CD14-positive monocyte (primary cell): ENCODE results near the gene BFAR. TPM values are rescaled to one million over a fixed set of nuclear protein-coding genes. Genes with fewer than 3 reads are reported as not detected.

Source experiments
- DNase-seq, 3 donors: peaks; one replicate each; pipeline ENCODE4 v3.0.0-alpha.2; 2011 to 2022
- H2AFZ ChIP-seq: 2 replicates; pipeline ENCODE4 v1.6.0; 2012; ENCODE audit warnings: mild to moderate bottlenecking, low read depth, low read length, inconsistent platforms; ENCODE audit not compliant: insufficient read depth, poor library complexity, severe bottlenecking
- H3K27ac ChIP-seq, 2 donors: 1 replicate in 1 of 2; 2 replicates in 1 of 2; pipeline ENCODE4 v1.5.1; 2012 to 2013; ENCODE audit warnings: low read length in 2 of 2, control low read depth in 1 of 2, inconsistent platforms in 1 of 2, low read depth in 1 of 2, mild to moderate bottlenecking in 1 of 2
- H3K27me3 ChIP-seq, 2 donors: one replicate each; pipeline versions ENCODE4 v1.6.0 to v1.6.1; 2011 to 2013; ENCODE audit warnings: low read length in 2 of 2; ENCODE audit not compliant: control insufficient read depth in 2 of 2, insufficient read depth in 2 of 2
- H3K36me3 ChIP-seq, 2 donors: replicated peaks in 1 of 2; 1 replicate in 1 of 2; 2 replicates in 1 of 2; pipeline versions ENCODE4 v1.5.1 to v1.6.1; 2012 to 2013; ENCODE audit warnings: low read length in 2 of 2, control low read depth in 1 of 2, inconsistent platforms in 1 of 2, mild to moderate bottlenecking in 1 of 2; ENCODE audit not compliant: insufficient read depth in 2 of 2, control insufficient read depth in 1 of 2
- H3K4me1 ChIP-seq, 2 donors: 1 replicate in 1 of 2; 2 replicates in 1 of 2; pipeline versions ENCODE4 v1.5.1 to v1.6.1; 2012 to 2013; ENCODE audit warnings: low read length in 2 of 2, control low read depth in 1 of 2, inconsistent platforms in 1 of 2, mild to moderate bottlenecking in 1 of 2, moderate library complexity in 1 of 2; ENCODE audit not compliant: insufficient read depth in 2 of 2, control insufficient read depth in 1 of 2
- H3K4me2 ChIP-seq: replicated peaks from 2 replicates; pipeline ENCODE3; 2012; ENCODE audit warnings: low read length, moderate library complexity, mild to moderate bottlenecking; ENCODE audit not compliant: poor library complexity, severe bottlenecking; ENCODE audit errors: extremely low read depth
- H3K4me3 ChIP-seq, 3 experiments: fragments of 200-600 bp in 1 of 3; sonication (generic) in 1 of 3; replicated peaks in 1 of 3; 1 replicate in 2 of 3; 2 replicates in 1 of 3; pipeline ENCODE4 v1.5.1; 2011 to 2013; ENCODE audit warnings: low read length in 3 of 3, mild to moderate bottlenecking in 3 of 3, control low read depth in 2 of 3, low read depth in 2 of 3, inconsistent platforms in 1 of 3, moderate library complexity in 1 of 3
- H3K79me2 ChIP-seq: 2 replicates; pipeline ENCODE4 v1.6.0; 2012; ENCODE audit warnings: mild to moderate bottlenecking, control low read depth, inconsistent platforms, low read length, moderate library complexity; ENCODE audit not compliant: insufficient read depth
- H3K9ac ChIP-seq: 2 replicates; pipeline ENCODE4 v1.6.0; 2017; ENCODE audit warnings: low read length, mild to moderate bottlenecking; ENCODE audit not compliant: insufficient read depth, poor library complexity, severe bottlenecking
- H3K9me3 ChIP-seq, 2 donors: replicated peaks in 1 of 2; 1 replicate in 1 of 2; 2 replicates in 1 of 2; pipeline versions ENCODE4 v1.5.1 to v1.6.1; 2012 to 2013; ENCODE audit warnings: low read length in 2 of 2, control low read depth in 1 of 2; ENCODE audit not compliant: control insufficient read depth in 1 of 2, insufficient read depth in 1 of 2
- H4K20me1 ChIP-seq: 2 replicates; pipeline ENCODE4 v1.6.0; 2012; ENCODE audit warnings: mild to moderate bottlenecking, low read length, control low read depth, moderate library complexity; ENCODE audit not compliant: insufficient read depth
- H3K27ac Mint-ChIP-seq, 7 donors: one replicate each; pipeline ENCODE4 v1.8.0; 2020; ENCODE audit warnings: mild to moderate bottlenecking in 7 of 7, mixed read lengths in 7 of 7, moderate library complexity in 6 of 7, inconsistent platforms in 2 of 7
- H3K27me3 Mint-ChIP-seq, 3 donors: one replicate each; pipeline ENCODE4 v1.8.0; 2021 to 2022; ENCODE audit warnings: low read depth in 3 of 3, mild to moderate bottlenecking in 3 of 3, mixed read lengths in 3 of 3, moderate library complexity in 3 of 3, inconsistent platforms in 1 of 3
- H3K36me3 Mint-ChIP-seq, 2 donors: one replicate each; pipeline ENCODE4 v1.8.0; 2020; ENCODE audit warnings: mixed read lengths in 2 of 2, inconsistent platforms in 1 of 2, mild to moderate bottlenecking in 1 of 2
- H3K4me1 Mint-ChIP-seq: one replicate; pipeline ENCODE4 v1.8.0; 2020; ENCODE audit warnings: mild to moderate bottlenecking, mixed read lengths
- H3K4me3 Mint-ChIP-seq, 2 donors: one replicate each; pipeline ENCODE4 v1.8.0; 2020; ENCODE audit warnings: mild to moderate bottlenecking in 2 of 2, mixed read lengths in 2 of 2, moderate library complexity in 1 of 2
- H3K9me3 Mint-ChIP-seq, 7 donors: one replicate each; pipeline ENCODE4 v1.8.0; 2020 to 2022; ENCODE audit warnings: mixed read lengths in 7 of 7, mild to moderate bottlenecking in 6 of 7, moderate library complexity in 6 of 7, inconsistent platforms in 2 of 7
- CTCF ChIP-seq: fragments of 200-600 bp; IDR thresholded peaks from one replicate; pipeline ENCODE4 v1.8.0; 2022; ENCODE audit warnings: antibody characterized with exemption, mild to moderate bottlenecking
- WGBS: methylation state at CpG from one replicate; pipeline ENCODE4 v1.1.5; 2013; ENCODE audit warnings: missing lambda C conversion rate; ENCODE audit not compliant: insufficient coverage; 5-methylcytosine and 5-hydroxymethylcytosine counted together
- intact Hi-C, 2 donors: fragments of 100-400 bp; cut with micrococcal nuclease; formaldehyde crosslinking; loops; one replicate each; pipeline versions ENCODE4 v1.15.0 to v1.15.1; 2023
- polyA plus RNA-seq, 3 donors: library from polyadenylated mRNA; depleted of rRNA in 1 of 3; unstranded in 2 of 3; stranded (reverse) in 1 of 3; fragments of 300-500 nt in 2 of 3; fragments of >200 nt in 1 of 3; fragmentation: Illumina TruSeq in 2 of 3; gene quantifications; 1 replicate in 2 of 3; 2 replicates in 1 of 3; pipeline ENCODE4 v1.2.3, GENCODE V29; 2012 to 2021

BFAR gene
- polyA plus RNA-seq, 3 donors = 27.5 to 36.0 (median 28.6) TPM

GRCh38 chr16:14628806-14629611 lies 3.7 kb upstream of the BFAR start:
- Mint-ChIP-seq H3K36me3 (peaks cover 36 to 38% of the 10 kb centered on the region in 2 donors), H3K27ac (peak overlapping the region; percentile 87 to 100 (median 95)), H3K9me3 (peaks cover 0 to 3% (median 0%) of the 10 kb centered on the region in 7 donors), H3K4me3 (peak overlapping the region; percentile 82 to 89), H3K4me1 (peaks cover 24% of the 10 kb centered on the region), H3K27me3 (no peaks in the 10 kb centered on the region)
- H3K27me3 ChIP-seq = no peaks in the 10 kb centered on the region
- H2AFZ ChIP-seq = peak overlapping the region; percentile 76
- intact Hi-C loops = loop anchor here in 1 of 2 donors (10.0 kb wide), 2 partner anchors 344 to 704 kb away; partner anchors contain the start of gene ERCC4
- peak overlapping the region; percentile 84 to 93 for H3K27ac ChIP-seq
- no peaks in the 10 kb centered on the region for H3K9me3 ChIP-seq
- DNase-seq = no peak
- H3K79me2 ChIP-seq = peaks cover 38% of the 10 kb centered on the region
- peaks cover 21 to 47% of the 10 kb centered on the region in 2 donors for H3K36me3 ChIP-seq
- 87% methylated on average over 6 of the region's 12 CpGs for WGBS
- H3K4me2 ChIP-seq = peak overlapping the region; percentile 84
- peaks cover 34 to 41% of the 10 kb centered on the region in 2 donors for H3K4me1 ChIP-seq
- no peak for TF ChIP-seq CTCF
- peak overlapping the region; percentile 95 for H3K9ac ChIP-seq
- H4K20me1 ChIP-seq = peaks cover under 1% of the 10 kb centered on the region
- H3K4me3 ChIP-seq = peak overlapping the region; percentile 58 to 97 (median 83)

GRCh38 chr16:14629612-14629918 lies 3.2 kb upstream of the BFAR start:
- Mint-ChIP-seq H3K4me1 (peaks cover 30% of the 10 kb centered on the region), H3K27me3 (no peaks in the 10 kb centered on the region), H3K27ac (peak overlapping the region; percentile 87 to 100 (median 95)), H3K9me3 (peaks cover 0 to 3% (median 0%) of the 10 kb centered on the region in 7 donors), H3K4me3 (peak overlapping the region; percentile 82 to 89), H3K36me3 (peaks cover 30 to 33% of the 10 kb centered on the region in 2 donors)
- 1% methylated on average over 17 of the region's 17 CpGs for WGBS
- peak overlapping the region; percentile 84 for H3K4me2 ChIP-seq
- peaks cover 39 to 46% of the 10 kb centered on the region in 2 donors for H3K4me1 ChIP-seq
- peak overlapping the region; percentile 76 for H2AFZ ChIP-seq
- peaks cover 21 to 41% of the 10 kb centered on the region in 2 donors for H3K36me3 ChIP-seq
- no peaks in the 10 kb centered on the region for H3K27me3 ChIP-seq
- H3K79me2 ChIP-seq = peaks cover 44% of the 10 kb centered on the region
- H3K27ac ChIP-seq = peak overlapping the region; percentile 84 to 93
- peak overlapping the region; percentile 58 to 97 (median 83) for H3K4me3 ChIP-seq
- peaks cover 6% of the 10 kb centered on the region for H4K20me1 ChIP-seq
- H3K9ac ChIP-seq = peak overlapping the region; percentile 95
- DNase-seq = no peak
- no peaks in the 10 kb centered on the region for H3K9me3 ChIP-seq
- TF ChIP-seq CTCF = no peak
- intact Hi-C loops = loop anchor here in 1 of 2 donors (10.0 kb wide), 2 partner anchors 345 to 705 kb away; partner anchors contain the start of gene ERCC4
